GM18873 (cell line): ENCODE measurements around the gene GSG1L.
"Not testable (repeated sequence)": the region's sequence is repeated elsewhere in the genome, so short reads cannot be mapped to it uniquely, and the experiment has no call there.

Experiments used
- ATAC-seq: cut with Tn5 transposase; IDR thresholded peaks from one replicate; pipeline ENCODE4 v1.9.1; 2021; ENCODE audit warnings: mild to moderate bottlenecking, moderate library complexity, moderate number of reproducible peaks; ENCODE audit not compliant: unreplicated experiment, low FRiP score

GSG1L gene

DNA sequence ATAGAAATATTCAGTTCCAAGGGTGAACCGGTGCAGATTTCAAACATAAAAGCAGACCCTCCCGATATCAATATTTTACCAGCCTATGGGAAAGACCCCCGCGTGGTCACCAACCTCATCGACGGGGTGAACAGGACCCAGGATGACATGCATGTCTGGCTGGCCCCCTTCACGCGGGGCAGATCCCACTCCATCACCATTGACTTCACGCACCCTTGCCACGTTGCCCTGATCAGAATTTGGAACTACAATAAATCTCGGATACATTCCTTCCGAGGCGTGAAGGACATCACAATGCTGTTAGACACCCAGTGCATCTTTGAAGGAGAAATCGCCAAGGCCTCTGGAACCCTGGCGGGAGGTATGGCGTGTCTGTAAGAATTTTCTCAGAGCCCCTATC, 313.6 kb downstream of the GSG1L start:
- ATAC-seq, result no peak

DNA sequence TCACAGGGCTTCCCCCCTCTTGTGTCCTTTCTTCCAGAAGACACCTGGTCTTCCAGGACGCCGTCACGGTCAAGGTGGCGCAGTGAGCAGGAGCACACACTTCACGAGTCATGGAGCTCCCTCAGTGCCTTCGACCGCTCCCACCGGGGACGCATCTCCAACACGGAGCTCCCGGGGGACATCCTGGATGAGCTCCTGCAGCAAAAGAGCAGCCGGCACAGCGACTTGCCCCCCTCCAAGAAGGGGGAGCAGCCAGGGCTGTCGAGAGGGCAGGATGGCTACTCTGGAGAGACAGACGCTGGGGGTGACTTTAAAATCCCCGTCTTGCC, 314.0 kb downstream of the GSG1L start:
- ATAC-seq, result no peak

DNA sequence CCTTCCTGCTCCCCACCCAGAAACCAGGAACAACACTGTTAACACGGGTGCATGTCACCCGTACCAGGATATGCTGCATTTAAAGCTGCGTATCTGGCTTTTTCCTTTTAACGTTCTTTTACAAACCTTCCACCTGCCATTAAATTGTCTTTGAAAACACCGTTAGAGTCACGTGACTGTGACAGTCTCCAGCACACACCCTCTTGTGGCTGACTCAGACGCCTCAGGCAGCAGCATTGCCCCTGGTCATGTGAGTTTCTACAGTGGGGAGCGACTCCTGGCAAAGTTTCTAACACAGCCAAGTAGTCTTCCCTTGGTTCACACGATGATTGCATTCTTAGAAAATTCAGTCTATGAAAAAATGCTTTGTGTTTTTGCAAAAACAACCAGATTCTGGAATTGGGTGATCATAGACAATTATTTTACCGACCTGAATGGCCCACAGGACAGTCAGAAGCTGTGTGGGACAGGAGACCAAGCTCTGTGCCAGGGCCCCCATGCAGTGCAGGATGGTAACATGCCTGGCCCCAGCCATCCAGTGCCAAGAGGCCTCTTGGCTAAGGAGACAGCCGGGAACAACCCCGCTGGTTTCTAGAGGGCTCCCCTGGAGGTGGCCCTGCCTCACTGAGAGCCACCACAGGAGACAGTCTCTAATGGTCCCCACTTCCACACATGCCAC, 314.5 kb downstream of the GSG1L start:
- no peak for ATAC-seq

DNA sequence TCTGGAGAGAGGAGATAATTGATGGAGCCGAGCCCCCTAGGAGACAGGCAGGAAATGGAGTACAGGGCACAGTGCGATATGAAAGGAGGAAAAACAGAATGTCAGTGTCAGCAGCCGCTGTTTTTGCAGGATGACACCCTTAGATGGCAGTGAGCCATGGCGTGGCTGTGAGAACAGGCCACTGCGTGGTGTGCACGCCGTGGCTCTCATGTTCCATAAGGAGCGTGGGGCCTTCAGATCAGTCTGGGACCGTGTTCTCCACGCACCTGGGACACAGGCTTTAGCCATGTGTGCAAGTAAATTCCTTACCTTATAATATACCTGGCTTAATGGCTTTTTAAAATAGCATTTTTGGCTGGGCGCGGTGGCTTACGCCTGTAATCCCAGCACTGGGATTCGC, 315.6 kb downstream of the GSG1L start:
- no peak for ATAC-seq

DNA sequence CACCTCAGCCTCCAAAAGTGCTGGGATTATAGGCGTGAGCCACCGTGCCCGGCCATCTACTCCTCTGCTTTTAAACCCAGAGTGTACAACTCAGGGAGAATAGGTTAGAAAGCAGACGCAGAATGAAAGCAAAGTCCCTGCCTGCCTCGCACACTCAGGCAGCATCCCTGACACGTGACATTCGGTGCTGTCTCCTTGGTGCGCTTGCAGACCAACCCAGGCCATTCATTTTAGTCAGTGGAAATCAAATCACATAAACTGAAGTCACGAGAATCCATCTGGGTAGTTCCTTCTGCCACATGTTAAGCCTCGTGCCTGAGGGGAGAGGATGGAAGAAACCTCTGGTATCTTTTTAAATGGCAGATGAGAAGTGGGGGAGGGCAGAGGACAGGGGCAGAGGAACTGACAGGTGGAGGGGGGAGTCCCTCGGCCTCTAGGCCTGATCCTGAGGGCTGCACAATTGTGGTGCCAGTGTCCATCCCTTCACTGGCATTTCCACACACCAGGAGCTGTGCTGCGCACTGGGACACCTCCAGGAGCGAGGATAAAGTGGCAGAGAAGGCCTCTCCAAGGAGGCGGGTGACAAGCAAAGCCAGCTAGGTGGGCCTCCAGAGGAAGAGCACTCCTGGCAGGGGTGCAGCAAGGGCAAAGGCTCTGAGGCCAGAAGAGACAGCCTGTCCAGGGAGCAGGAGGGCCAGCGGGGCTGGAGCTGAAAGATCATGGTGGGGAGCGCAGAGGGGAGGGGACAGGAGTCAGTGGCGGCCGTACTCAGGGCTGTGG, 317.2 kb downstream of the GSG1L start:
- ATAC-seq, result no peak

DNA sequence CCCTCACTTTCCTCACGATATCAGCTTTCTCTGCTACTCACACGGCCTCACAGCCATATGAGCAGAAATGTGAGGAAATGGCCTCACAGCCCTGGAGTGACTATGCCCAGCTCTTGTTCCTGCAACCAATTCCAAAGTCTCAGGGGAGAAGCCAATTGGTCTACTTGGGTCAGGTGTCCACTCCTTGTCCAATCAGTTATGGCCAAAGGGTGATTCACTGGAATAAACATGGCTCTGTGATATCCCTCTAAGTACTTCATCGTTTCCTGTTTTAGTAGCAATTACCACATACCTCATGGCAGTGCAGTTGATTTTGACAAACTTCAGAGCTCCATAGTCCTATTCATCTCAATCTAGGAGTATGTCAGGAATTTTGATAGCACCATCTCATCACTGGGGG, 318.2 kb downstream of the GSG1L start:
- ATAC-seq, result no peak

DNA sequence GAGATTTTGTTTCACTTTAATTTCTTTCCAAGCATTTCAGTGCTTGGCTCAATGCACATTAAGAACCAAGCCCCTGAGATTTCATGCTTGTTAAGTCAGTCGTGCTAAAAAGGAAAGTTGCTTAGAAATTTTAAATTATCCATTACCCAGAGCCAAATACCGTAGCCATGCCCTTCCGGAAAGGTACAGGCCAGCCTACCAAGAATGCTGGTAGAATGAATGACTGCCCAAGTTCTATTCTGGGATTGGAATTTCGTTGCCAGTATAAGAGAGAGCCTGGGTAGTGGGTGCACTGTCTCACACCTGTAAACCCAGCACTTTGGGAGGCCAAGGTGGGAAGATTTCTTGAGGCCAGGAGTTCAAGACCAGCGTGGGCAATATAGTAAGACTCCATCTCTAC, 319.6 kb downstream of the GSG1L start:
- no peak for ATAC-seq

DNA sequence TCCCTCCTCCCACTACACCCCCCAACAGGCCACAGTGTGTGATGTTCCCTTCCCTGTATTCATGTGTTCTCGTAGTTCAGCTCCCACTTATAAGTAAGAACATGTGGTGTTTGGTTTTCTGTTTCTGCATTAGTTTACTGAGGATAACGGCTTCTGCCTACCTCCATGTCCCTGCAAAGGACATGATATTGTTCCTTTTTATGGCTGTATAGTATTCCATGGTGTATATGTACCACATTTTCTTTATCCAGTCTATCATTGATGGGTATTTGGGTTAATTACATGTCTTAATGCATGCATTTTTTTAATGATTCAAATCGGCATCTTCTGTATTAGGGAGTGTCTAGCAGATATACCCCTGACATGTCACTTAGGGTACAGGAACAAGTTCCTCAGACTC, 320.5 kb downstream of the GSG1L start:
- ATAC-seq, result not testable (repeated sequence)

DNA sequence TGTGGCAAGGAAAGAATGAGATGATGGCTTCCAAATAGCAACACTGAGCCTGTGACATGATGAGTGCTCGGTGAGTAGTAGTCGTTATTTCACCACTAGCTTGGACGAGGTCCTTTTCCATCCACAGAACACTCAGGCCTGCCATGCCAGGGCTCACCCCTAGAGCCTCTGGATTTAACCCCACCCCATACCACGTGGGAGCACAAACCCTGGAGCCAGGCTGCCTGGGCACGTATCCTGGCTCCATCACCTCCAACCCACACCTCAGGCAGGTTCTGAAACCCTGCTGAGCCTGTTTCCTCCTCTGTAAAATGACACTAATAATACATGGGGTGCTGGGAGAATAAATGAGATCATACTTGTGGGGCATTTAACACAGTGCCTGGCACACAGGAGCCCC, 321.2 kb downstream of the GSG1L start:
- no peak for ATAC-seq

DNA sequence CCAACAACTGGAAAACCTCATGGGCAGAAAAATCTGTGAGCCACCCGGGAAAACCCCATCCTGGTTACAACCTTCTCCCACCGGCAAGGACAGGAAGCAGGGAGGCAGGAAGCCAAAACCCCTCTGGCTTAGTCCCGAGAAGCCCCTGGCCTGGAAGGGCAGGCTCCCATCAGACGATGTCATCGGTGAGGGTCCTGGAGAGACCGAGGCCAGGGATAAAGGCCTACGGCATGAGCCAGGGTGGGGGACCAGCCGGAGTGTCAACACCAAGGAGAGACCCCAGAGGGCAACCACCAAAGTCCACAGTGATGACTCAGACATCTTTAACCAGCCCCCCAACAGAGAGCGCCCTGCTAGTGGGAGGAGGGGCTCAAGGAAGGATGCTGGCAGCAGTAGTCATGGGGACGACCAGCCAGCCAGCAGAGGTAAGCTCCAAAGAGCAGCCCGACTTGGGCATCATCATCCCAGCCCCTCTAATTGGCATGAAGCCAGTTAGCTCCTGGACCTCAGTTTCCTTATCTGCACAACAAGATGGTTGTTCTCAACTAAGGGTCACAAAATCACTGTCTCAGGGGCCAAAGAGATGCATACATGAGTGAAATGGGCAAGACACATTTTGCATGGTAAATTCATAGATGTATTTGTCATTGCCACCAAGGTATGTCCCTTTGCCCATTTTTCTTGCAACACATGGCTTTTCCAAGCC, 322.9 kb downstream of the GSG1L start:
- no peak for ATAC-seq

DNA sequence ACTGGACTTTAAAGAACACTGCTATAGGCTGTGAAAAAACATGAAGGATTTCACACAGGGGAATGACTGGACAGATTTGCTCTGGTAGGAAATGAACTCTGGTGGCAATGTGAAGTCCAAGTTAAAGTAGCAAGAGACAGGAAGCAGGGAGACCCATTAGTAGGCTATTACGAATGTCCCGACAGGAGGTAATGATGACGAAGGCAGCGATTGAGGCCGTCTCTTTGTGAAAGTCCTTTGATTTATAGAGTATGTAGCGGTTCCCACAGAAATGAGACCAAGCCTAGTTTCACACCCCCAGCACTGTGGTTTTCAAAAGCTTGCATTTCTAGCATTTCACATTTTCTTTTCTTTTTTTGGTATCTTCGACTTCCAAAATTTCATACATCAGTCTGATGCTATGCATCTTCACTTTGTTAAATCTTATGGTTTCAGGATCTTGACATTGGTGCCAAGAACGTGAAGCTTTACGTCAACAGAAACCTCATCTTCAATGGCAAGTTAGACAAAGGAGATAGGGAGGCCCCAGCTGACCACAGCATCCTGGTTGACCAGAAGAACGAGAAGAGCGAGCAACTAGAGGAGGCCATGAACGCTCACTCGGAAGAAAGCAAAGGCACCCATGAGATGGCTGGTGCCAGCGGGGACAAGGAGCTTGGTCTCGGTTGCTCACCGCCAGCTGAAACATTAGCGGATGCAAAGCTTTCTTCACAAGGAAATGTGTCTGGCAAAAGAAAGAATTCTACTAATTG, 323.7 kb downstream of the GSG1L start:
- no peak for ATAC-seq

DNA sequence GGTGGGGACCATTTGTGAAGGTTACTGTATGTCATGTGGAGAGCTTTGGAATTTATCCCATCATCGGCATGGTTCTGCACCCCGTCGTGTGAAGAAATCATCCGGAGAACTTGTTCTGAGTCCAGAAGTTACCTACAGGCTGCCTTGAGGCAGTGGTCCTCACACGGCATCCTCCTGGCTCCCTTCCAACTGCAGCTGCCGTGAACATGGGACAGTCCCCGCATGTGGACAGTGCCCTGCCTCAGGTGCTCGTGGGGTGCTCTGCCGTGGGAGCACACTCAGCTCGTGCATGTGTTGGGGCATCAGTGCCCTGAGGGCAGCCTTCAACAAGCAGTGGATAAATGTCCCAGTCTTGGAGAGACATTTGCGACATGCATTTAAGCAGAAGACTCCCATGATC, 324.9 kb downstream of the GSG1L start:
- ATAC-seq, result no peak
